HG03520 (cell line): Measurements from ENCODE around the gene SORT1.

Source experiments
- ATAC-seq: cut with Tn5 transposase; IDR thresholded peaks from one replicate; pipeline ENCODE4 v1.9.1; 2021; ENCODE audit warnings: mild to moderate bottlenecking, moderate library complexity; ENCODE audit not compliant: unreplicated experiment

The SORT1 gene

DNA sequence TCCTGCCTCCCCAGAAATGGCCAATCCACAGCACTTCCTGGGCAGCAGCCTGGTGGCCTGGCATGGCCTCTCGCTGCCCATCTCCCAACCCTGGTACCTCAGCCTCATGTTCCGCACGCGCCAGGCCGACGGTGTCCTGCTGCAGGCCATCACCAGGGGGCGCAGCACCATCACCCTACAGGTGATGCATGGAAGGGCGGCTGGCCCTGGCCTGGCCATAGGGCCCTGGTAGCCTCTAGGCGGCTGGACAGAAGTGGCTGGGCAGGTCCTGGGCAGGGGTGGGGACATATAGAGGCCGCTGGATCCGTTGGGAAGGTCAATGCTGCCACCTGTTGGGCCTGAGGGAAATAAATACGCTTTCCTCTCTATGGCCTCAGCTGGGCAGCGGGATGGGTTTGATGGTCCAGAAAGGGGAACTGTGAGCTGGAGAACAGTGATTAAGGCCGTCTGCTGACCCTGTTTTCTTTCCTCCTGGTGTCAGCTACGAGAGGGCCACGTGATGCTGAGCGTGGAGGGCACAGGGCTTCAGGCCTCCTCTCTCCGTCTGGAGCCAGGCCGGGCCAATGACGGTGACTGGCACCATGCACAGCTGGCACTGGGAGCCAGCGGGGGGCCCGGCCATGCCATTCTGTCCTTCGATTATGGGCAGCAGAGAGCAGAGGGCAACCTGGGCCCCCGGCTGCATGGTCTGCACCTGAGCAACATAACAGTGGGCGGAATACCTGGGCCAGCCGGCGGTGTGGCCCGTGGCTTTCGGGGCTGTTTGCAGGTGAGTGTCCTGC is 133.9 kb downstream of the SORT1 start:
- peak; percentile 59 for ATAC-seq

DNA sequence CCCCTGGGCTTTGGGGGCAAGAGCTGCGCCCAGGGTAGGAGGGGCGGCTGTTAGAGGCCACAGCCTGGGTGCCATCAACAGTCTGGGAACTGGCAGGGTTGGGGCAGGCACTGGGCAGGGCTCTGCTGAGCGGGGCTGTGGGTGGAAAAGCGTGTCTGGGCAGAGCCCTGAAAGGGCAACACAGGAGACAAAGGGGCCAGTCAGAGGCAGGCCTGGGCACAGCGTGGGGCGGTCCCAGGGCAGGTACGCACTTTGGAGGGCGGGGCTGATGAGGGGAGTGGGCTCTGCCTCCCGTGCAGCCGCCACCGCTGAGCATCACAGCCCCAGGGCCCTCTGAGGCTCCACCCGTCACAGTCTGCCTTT is 134.5 kb downstream of the SORT1 start:
- ATAC-seq = no peak

DNA sequence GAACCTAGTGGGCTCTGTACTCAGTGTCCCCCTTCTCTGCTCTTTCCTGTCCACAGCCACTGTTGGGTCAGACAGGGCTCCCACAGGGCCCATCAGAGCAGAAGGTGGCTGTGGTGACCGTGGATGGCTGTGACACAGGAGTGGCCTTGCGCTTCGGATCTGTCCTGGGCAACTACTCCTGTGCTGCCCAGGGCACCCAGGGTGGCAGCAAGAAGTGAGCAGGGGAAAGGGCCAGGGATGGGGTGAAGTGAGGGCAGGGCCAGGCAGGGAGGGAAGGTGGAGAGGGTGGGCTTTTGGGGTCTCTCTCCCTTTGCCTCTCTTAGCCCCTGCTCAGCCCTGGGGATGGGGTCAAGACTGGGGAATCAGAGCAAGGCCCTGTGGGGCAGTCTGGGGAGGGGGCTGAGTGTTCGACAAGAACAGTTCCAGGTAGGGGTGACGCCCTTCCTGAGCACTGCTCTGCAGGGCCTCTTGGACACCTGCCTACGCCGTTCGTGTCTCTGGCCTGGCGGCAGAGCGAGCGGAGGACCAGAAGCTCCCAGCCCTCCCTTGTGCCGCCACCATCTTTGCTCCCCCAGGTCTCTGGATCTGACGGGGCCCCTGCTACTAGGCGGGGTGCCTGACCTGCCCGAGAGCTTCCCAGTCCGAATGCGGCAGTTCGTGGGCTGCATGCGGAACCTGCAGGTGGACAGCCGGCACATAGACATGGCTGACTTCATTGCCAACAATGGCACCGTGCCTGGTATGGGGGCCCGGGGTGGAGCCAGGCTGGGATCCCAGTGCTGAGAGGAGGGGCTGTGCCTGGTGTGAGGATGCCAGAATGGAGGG is 135.3 kb downstream of the SORT1 start:
- ATAC-seq = no peak

DNA sequence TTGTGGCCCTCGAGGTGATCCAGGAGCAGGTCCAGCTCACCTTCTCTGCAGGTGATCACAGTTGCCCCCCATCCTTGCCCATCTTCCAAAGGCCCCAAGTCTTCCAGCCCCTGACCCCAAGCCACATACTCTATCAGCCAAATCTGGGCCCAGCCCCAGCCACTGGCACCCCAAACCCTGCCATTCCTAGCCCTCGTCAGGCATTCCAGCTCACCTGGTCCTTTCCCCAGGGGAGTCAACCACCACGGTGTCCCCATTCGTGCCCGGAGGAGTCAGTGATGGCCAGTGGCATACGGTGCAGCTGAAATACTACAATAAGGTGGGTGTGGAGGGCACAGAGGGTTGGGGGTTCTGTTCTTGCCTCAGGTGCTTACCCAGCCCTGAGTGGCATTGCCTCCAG is 136.1 kb downstream of the SORT1 start:
- ATAC-seq = no peak

DNA sequence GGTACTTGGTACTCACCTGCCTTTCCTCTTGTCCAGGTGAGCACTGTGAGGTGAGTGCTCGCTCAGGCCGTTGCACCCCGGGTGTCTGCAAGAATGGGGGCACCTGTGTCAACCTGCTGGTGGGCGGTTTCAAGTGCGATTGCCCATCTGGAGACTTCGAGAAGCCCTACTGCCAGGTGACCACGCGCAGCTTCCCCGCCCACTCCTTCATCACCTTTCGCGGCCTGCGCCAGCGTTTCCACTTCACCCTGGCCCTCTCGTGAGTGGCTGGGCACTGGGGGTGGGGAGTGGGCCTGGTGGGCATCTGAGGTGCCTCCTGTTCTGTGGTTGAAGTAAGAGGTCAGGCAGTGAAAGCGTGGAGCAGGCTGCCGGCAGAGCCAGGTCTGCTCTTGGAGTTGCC is 136.7 kb downstream of the SORT1 start:
- no peak for ATAC-seq

DNA sequence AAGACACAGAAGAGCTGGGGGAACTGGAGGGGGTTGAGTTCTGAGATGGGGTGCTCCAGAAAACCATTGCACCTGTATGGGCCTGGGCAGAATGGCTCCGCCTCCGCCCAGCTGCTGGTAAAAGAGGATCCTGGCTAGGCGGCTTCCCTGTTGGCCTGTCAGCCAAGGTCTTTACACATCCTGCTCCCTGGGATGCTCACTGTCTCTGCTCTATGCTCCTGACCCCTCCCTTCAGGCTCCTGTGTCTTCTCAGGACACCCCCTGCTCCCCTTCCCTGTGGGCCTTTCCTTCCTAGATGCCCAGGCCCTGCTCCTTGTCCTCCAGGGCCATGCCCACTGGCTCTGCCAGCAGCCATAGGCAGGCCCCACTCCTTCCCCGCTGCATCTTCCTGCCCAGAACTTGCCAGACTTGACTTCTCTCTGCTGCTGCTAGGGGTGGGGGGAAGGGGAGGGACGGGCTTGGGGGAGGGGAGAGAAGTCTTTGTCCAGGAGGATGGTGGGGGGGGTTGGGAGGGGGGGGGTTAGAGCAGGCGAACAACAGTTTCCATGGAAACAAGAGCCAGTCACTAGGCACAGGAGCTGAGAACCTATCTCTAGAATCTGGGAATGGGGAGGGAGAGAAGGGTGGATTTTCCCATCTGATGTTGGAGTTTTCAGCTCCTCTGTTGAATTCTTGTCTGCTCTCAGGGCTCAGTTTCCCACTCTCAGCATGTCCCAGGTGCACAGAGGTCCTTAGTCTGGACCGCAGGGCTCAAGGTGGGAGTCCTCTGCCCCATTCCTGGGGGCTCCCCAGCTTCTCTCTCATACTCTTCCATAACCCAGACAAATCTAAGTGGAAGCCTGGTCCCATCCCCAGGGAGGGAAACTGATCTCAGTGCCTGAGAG is 137.8 kb downstream of the SORT1 start:
- ATAC-seq = no peak
